Measurements from ENCODE around the gene DEXI.

DNA sequence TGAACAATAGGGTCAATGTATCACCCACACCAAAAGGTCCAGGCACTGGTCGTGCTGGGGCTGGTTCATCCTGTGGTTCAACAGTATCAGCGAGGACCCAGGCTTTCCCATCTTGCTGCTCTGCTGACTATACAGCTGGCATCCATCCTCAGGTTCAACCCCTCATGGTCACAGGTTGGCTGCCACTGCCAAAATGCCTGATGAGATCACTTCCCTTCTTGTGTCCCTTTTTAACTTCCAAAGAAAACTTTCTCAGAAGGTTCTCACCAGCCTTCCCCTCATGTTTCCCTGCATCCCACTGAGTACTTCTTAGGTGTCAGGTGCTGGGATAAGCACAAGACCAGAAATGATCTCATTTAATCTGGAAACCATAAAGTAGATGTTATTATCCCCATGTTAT lies 27.8 kb upstream of the DEXI start:
- TF ChIP-seq GATA3 (IDR thresholded peaks at IDR 0.05; ENCODE audit: low read depth, low read length) (no peak), GATA2 (IDR thresholded peaks at IDR 0.05; ENCODE audit: low read depth, low read length) (no peak)

Data from SH-SY5Y (cell line).